ENCODE measurements around the gene LAMB3. TPM values are rescaled to one million over a fixed set of nuclear protein-coding genes. Genes with fewer than 3 reads are reported as not detected.

Gene LAMB3
- total RNA-seq, 1 experiment from 2014 or later = 70.2 TPM

DNA sequence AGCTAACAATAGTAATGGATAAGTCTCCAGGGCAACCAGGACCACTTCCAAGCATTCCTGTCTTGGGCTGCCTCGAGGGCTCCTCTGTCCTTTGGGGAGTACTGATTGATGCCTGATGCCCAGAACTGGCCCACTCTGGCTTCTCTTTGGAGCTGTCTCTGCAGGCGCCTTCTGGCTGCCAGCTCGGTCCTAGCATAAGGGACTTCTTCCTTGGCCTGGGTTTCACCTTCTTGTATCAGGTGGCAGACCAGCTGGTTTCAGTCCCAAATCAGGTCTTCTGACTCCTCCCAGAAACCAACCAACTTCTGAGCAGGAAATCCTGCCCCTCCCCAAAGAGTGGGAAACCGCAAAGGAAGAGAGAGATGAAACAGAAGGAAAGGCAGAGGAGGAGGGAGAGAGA is 33.6 kb upstream of the LAMB3 start (continued):
- TF ChIP-seq, protein P1, sequence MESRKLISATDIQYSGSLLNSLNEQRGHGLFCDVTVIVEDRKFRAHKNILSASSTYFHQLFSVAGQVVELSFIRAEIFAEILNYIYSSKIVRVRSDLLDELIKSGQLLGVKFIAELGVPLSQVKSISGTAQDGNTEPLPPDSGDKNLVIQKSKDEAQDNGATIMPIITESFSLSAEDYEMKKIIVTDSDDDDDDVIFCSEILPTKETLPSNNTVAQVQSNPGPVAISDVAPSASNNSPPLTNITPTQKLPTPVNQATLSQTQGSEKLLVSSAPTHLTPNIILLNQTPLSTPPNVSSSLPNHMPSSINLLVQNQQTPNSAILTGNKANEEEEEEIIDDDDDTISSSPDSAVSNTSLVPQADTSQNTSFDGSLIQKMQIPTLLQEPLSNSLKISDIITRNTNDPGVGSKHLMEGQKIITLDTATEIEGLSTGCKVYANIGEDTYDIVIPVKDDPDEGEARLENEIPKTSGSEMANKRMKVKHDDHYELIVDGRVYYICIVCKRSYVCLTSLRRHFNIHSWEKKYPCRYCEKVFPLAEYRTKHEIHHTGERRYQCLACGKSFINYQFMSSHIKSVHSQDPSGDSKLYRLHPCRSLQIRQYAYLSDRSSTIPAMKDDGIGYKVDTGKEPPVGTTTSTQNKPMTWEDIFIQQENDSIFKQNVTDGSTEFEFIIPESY (IDR thresholded peaks at IDR 0.05; ENCODE audit: extremely low read depth, insufficient replicate concordance, low read length) = no peak
- TF ChIP-seq, protein P2, sequence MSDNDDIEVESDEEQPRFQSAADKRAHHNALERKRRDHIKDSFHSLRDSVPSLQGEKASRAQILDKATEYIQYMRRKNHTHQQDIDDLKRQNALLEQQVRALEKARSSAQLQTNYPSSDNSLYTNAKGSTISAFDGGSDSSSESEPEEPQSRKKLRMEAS (IDR thresholded peaks at IDR 0.05) = no peak
- no peak for TF ChIP-seq POLR2AphosphoS5 (IDR thresholded peaks at IDR 0.05; ENCODE audit: low read depth, low read length)
- TF ChIP-seq, protein P3, sequence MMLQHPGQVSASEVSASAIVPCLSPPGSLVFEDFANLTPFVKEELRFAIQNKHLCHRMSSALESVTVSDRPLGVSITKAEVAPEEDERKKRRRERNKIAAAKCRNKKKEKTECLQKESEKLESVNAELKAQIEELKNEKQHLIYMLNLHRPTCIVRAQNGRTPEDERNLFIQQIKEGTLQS (IDR thresholded peaks at IDR 0.05) = no peak

DNA sequence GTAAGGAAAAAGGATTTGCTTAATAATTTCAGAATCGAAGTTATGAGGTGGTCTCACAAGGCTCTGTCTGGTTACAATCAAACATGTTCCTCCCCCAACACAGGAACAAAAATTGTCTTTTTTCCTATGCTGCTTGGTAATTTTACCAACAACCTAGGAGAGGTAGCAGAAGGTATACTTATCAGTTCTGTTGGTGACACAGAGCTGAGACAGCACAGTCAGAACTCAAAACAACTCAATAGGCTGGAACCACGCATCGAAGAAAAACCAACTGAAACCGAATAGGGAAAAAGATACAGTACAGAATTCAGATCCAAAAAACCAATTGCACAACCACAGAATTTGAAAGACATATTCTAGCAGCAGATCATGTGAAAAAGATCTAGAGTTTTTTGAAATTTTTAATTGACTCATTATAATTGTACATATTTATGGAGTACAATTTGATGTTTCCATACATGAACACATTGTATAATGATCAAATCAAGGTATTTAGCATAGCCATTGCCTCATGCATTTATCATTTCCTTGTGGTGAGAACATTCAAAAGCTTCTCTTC is 26.8 kb upstream of the LAMB3 start:
- no peaks in the 10 kb centered on the region for H3K9me2 ChIP-seq (ENCODE audit: insufficient read depth)
- CTCF ChIA-PET = no interaction called here
- no peaks in the 10 kb centered on the region for H3K27me3 ChIP-seq (ENCODE audit: insufficient read depth, low read length)
- DNase-seq (ENCODE audit: low read depth, low spot score) = no peak
- no peak for TF ChIP-seq ZNF274 (IDR thresholded peaks at IDR 0.05; ENCODE audit: low read depth, low read length)
- no peak overlapping the region for H2AFZ ChIP-seq (ENCODE audit: low read depth, low read length, poor library complexity, severe bottlenecking)
- no peaks in the 10 kb centered on the region for H3K79me2 ChIP-seq (ENCODE audit: insufficient read depth, low read length)
- H3K4me2 ChIP-seq (ENCODE audit: low read length) = no peak overlapping the region
- no peaks in the 10 kb centered on the region for H4K20me1 ChIP-seq (ENCODE audit: insufficient read depth)
- no TSS peak for BruUV-seq (replicated peaks)
- no peak overlapping the region for H3K4me3 ChIP-seq (replicated peaks in 1 of 2; ENCODE audit: low read depth in 1 of 2, low read length in 2 of 2)
- H3K27ac ChIP-seq (ENCODE audit: low read depth, low read length) = no peak overlapping the region
- intact Hi-C loops (cut with micrococcal nuclease) = no loop called here
- H3K9me3 ChIP-seq (ENCODE audit: control insufficient read depth in 1 of 2, insufficient read depth in 1 of 2, low read depth in 1 of 2, low read length in 2 of 2) = no peaks in the 10 kb centered on the region
- no peaks in the 10 kb centered on the region for H3K36me3 ChIP-seq (ENCODE audit: control insufficient read depth in 1 of 2, insufficient read depth in 2 of 2, low read length in 2 of 2)
- RAD21 ChIA-PET (ENCODE audit: low non-redundant PET in 1 of 2, low total read pairs in 2 of 2, uncharacterized antibody in 2 of 2, unreplicated experiment in 2 of 2) = no interaction called here
- no peaks in the 10 kb centered on the region for H3K4me1 ChIP-seq (ENCODE audit: control insufficient read depth in 1 of 2, insufficient read depth in 2 of 2, low read length in 2 of 2)
- ATAC-seq = no peak
- no peak overlapping the region for H3K9ac ChIP-seq (ENCODE audit: low read length)
- POLR2A ChIA-PET = no interaction called here
